GM19023 (cell line): ENCODE results near the gene OPCML.

Source experiments
- ATAC-seq: cut with Tn5 transposase; IDR thresholded peaks from one replicate; pipeline ENCODE4 v1.9.1; 2021; ENCODE audit warnings: mild to moderate bottlenecking, moderate library complexity; ENCODE audit not compliant: unreplicated experiment

Gene OPCML

DNA sequence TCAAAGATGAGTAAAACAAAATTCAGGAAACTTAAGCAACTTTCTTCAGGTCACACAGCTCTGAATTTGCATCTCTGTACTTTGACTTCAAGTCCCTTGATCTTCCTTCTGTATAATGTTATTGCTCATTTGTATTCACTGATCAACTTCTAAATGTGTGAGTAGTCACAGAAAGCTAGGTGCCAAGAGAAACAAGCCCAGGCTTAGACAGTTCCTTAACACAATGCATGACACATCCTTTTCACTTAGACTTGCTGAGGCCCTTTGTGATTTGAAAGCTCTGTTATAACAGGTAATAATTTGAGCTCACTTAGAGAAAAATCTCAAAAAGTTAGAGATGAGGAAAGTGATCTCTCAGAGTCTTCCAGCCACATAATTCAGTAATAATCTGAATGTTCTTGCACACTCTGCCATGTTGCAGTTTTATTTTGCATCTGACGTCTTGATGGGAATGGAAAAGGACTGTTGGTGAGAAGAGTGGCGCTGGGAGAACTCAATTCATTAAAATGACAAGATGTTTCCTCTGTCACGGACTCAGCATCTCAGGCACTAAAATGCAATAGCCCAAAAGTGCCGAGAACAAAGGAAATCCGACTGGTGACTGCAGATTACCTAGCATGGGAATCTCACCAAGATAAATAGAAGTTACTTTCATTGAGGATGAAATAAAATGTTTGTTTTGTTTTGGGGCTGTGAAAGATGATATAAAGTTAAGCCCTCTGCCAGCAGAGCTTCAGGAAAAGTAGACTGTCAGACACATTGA, 665.3 kb downstream of the OPCML start:
- no peak for ATAC-seq

DNA sequence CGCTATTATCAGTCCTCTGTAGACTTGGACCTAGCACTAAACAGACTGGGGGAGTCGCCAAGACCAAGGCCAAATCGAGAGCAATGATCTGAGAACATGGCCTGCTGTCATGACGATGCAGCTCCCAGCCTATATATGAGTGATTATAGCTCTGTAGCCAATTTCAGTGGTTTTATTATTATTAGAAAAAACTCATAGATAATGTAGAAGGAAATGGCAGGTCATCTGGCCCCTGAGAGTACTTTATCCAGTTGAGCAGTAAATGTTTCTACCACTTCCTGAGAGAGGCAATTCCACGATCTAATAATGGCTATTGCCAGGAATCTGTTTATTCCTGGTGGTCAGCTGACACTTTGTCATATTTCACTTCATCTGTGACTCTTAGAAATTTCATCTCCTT, 666.7 kb downstream of the OPCML start:
- ATAC-seq, result no peak

DNA sequence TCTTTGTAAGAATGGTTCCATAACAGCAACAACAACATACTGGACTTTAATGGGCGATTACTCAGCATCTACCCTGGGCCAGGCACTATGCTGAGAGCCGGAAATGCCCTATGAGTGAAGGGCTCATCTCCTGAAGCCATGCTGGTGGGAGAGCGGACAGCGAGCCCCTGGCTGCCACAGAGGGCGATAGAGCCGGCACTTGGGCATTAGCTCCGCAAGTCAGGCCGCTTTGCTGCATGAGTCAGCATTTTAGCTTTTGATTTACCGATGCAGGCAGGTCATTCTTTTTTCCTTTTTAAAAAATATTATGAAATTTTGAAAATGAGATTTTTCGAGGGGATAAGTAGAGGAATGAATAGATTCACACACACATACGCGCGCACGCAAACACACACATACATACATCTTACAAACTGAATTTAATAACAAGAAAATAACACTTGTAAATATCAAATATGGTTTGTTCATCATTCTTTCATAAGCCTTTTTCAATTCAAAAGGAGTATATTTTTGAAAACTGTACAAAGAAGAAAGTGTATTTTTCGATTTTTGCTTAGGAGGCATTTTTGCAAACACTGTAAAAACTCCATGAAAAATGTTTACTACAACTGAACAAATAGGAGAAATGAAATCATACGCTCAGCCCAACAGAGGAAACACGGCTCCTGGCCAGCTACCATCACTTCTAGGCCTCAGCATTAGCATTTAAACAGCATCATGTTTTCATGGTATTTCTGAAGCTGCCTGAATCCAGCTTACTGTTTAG, 667.3 kb downstream of the OPCML start:
- ATAC-seq, result no peak

DNA sequence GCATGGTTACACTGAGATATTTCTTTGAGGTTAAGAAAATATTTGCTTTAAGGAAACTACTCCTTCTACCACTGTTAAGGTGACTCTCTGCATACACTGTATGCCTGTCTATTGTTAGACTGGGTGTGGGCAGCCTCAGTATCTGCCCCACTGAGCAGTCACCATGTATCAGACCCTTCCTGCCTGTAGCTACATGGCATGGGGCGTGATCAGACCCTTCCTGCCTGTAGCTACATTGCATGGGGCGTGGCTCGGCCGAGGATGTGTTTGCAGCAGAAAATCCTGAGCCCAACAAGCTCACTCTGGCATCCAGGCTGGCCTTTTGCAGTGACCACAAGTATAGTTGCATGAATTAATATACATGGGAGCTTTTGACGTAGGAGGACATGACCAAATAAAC, 669.4 kb downstream of the OPCML start:
- no peak for ATAC-seq

DNA sequence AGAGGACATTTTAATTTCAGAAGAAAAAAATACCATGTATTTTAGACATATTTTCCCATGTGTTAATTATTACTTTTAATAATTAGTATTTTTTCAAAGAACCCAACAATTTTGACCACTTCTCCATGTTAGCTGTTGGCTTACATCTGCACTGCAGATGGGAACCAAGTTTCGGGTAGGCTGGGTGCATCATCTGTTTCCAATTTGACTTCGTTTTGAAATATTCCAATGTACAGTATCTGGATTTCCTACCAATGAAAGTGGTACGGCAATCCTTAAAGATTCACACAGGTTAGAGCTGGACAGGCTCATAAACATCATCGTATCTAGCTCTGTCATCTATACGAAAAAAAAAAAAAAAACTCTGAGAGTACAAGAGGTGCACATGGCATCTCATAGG, 670.2 kb downstream of the OPCML start:
- ATAC-seq, result no peak

DNA sequence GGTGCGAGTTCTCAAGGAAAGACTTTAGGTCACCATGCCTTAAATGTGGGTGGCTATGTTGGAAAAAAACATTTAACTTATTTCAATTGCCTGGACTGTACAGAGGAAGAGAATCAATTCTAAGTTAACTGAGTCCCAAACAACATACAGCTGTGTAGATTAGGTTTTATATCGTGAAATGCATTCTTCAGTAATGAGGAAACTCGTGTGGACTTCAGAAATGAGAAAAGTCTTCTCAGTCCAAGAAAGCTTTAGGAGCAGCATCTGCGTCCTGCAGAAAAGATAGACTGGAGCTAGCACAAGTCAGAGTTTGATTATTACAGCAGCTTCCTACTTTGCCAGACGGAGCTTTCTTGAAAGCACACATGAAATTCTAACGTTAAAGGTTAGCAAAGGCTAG, 673.0 kb downstream of the OPCML start:
- no peak for ATAC-seq

DNA sequence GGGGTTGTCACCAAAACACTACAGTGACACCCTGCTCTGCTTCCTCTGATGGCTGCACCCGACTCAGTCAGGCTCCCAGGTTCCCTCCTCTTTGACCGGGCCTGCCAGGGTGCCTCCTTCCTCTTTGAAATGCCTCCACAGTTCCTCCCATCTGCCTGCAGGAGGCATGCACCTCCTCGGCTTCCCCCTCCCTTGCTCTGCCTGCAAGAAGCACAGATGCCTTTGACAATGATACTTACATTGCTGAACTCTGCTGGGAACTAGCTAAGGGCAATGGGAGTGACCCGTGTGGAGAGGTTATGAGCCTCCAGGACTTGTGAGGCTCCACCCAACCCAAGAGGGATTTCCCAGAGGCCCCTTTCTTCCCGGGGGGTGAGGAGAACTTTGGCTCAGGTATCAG, 674.1 kb downstream of the OPCML start:
- no peak for ATAC-seq

DNA sequence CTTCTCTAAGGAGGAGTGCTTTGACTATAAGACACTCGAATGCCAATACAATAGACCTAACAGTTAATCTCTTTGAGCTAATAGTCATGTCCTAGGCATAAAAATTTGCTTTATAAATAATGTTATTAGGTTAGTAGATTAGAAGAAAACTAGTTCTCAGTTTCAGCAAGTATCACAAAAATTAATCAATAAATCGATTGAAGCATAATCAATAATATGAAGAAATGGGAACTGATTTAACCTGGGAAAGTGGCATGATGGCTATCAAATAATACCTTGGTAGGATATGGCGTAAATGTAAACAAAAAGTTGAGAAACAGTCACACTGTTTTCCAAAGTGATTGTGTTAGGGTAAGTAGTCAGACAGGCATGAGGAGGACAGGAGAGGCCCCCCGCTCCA, 676.3 kb downstream of the OPCML start:
- ATAC-seq, result no peak

DNA sequence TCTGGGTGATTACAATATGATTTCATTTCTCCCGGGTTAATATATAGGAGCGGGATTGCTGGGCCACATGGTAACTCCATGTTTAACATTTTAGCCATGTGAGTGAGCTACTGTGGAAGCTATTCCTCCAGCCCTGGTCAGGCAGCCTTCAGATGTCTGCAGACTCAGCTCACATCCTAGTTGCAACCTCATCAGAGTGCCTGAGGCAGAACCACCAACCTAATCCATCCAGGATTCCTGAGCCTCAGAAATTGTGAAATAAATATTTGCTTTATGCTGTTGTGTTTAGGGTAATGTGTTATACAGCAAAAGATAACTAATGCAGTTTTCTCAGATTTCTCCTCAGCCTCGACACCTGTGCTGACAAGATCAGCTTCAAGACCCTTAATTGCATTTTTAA, 676.8 kb downstream of the OPCML start:
- ATAC-seq, result no peak

DNA sequence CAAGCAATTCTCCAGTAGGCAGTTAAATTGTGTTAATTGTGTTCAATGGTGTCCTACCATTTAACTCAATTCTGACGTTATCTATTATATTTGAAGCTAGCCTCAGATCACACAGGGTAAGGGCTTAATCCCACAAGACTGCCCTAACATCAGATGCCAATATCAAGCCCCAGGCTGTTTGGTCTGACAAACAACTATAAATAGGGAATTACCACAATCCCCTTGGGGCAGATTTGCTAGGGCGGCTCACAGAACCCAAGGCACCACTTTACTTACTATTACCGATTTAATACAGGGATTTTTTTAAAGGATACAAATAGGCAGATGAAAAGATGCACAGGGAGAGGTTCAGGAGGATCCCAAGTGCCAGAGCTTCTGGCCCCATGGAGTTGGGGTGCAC, 678.4 kb downstream of the OPCML start:
- no peak for ATAC-seq

DNA sequence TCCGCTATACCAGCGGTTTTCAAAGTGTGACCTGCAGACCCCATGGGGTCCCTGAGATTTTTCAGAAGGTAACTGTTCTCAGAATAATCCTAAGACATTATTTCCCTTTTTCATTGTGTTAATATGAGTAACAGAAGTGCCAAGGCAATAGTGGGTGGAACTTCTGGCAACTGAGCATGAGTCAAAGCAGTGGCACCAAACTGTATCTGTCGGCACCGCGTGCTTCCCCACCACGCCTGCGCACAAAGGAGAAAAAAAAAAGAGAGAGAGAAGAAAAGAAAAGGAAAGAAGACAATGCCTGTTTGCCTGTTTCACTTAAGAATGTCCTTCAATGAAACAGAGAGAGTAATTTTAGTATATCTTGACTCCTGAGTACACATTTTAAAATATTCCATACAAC, 679.9 kb downstream of the OPCML start:
- no peak for ATAC-seq

DNA sequence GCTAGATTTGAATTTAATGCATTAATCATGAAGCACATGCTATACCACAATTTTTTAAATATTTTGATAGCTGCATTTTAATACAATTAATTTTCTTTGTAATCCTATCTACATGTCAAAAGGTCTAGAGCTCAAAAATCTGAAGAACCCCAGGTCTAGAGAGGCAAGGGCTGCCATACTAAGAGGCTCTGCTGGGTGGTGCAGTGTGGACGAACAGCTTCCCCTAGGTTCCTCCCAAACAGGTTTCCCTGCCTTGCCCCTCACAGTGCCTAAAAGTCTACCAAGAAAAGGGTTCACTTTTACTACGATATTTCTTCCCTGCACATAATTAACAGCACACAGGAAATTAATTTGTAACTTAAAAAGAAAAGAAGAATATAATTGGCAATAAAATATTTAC, 681.1 kb downstream of the OPCML start:
- no peak for ATAC-seq

DNA sequence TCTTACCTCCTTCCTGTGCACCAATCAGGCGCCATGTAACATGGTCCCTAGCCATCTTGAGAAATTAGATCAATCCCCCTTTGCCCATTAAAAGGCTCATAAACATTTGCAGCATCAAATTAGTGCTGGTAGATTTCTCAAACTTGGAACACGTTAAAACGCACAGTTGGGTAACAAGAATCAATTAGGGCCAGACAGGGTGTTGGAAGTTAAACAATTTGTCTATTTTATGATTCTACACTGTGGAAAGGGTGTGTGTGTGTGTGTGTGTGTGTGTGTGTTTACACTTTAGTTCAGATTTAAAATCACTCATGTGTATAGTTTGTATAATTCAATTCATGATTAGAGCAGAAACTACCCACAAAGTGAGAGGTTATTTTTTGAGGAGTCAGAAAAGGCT, 682.0 kb downstream of the OPCML start:
- ATAC-seq, result no peak

DNA sequence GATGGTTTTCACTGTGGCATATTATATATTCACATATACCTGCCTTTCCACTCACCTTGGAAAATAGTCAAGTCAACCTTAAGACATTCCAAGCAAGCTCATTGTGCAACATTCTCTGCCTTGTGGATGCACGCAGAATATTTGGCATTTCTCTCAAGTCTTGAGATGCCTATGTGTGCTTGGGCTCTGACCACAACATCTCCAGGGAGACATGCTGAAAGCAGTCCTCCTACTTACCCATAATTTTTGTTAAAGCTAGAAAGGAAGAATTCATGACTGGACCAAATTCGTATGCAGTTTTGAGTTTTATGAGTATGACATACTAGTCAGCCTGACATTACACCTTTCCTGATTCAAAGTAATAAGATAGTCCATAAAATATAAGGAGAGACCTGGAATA, 684.0 kb downstream of the OPCML start:
- ATAC-seq, result no peak

DNA sequence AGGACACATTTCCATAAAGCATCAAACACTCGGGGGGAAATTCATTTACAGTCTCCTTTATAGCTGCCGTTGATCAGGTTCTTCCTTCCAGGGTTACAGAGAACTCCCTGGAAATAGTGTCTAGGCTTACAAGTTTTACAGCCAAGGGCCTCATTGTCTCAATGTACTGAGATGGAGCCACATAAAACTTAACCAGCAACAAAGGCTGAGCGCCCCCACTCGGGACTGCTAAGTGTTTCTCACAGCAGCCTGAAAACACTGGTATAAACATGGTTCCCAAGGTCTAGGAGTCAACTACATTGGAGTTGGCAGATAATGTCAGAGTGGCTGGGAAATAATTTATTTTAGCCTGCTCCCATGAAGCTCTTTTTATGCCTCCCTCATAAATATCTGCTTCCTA, 686.2 kb downstream of the OPCML start:
- no peak for ATAC-seq

DNA sequence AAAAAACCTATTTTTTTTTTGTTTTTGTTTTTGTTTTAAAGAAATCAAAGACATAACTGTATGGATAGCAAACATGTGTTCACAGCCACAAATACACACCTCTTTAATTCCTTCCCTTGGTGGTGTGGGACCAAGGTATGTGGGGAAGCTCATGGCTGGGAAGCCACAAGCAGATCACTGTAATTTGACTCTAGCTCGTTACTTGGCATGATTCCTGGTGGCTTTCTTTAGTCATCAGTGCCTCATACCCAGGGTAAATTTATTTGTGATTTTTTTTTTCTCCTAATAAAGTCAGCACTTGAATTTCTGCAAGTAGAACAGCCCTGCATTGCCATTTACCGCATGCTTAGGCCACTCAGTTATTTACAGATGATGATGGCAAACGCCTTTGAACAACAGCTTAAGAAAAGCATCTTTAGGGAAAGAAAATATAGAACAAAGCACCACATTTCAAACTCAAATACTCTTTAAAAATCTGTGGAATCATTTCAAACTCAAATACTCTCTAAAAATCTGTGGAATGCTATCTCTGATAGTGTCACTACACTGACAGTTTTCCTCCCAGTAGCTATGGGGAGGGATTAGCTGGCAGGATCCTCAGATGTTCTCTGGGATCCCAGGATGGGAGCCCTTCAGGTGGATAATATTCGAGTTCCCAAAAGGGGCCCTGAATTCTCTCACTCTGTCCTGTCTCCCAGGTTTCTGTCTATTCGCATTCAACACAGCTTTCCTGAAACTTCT, 687.2 kb downstream of the OPCML start:
- no peak for ATAC-seq

DNA sequence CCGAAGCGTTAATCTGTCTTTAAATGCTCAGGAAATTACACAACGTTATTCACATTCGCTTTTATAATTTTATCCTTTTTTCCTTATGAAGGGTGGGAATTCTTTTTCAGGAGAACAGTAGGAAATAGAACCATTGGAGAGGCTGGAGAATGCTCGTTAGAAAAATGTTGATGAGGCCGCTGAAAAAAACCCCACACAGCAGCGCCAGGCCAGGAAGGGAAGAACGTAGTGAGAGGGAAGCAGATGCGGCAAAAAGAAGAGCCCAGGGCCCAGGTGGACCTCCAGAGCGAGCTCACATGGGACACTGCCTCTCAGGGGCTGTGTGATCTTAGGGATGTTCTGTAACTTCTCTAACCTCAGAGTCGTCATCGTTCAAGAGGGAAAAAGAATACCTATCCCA, 691.6 kb downstream of the OPCML start:
- ATAC-seq, result no peak

DNA sequence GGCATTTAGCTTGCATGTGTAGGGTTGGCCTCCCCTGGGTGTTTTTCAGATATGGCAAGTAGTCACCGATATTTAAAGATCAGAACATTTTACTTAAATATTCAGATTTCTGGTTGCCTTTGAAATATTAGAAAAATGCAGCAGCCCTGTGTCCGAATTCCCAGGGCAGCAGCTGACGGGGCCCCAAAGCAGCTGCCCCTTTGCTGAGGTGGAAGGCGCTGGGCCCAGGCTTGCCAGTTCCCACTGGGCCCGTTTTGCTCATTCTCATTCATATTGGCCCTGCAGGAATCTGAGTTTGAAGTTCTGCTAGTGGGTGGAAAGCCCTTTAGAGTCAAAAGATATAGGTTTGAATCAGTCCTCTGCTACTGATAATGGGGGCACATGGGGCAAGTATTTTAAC, 692.1 kb downstream of the OPCML start:
- ATAC-seq, result no peak

DNA sequence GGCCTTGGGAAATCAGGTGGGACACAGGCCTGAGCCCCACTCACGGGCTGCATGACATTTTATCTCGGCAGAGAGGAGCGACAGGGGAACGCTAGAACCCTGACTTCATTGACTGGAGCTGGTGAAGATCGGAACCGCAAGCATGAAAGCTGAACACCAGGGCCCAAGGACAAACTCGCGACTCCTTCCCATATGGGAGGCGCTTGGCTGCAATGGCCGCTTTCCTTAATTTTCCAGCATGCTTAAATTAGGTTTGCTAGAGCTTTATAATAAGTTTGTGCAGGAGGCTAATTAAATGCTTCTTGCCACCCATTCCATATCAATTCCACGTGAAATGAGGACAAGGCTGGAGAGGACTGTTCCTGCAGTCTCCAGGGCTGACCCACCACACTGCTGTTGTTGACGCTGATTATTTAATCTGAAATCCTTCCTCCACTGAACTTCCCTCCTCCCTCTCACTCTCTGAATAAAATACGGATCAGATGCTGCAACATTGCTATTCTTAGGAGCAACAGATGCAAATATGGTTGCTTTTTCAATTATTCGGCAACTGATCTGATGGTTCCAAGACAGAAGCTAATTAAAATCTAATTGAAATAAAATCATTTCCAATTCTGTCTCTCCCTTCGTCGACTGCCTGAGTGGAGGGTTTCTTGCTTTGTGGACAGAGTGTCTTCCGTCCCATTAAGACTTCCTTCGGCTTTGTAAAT, 692.9 kb downstream of the OPCML start:
- ATAC-seq, result no peak

DNA sequence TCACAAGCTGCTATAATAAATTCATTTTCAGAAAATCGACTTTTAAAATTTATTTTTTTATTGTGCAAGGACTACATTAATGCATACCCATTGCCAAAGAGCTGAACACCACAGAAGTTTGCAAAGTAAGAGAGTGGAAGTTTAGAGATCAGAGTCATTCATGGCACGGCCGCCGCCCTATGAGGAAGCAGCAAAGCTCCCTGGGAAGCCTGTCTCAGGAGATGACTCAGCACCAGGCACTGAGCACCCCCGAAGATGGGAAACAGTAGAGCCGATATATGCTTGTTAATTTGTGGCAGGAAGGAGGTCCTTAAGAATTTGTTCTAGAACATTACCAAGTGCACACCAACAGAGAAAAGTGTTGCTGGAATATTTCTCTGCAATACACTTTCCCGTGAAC, 693.7 kb downstream of the OPCML start:
- ATAC-seq, result no peak

DNA sequence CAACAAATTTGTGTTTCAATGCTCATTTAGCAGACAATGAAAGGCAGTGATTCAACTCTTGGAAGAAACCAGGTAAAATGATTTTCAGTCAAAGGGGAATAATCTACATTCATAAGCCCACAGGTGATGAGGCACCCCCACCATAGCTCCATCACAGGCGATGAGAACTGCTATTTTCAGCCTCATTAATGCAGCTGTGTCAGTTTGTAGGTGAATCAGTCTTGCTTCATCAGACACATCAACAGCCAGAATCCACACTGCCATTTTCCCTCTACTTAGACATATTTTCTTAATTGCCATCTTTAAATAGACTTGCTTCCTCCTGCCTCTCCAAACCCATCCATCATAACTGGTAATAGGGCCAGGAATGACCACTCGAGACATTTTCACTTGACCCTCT, 701.0 kb downstream of the OPCML start:
- ATAC-seq, result no peak
